Measurements from ENCODE around the gene LY6G5C. TPM values are rescaled to one million over a fixed set of nuclear protein-coding genes. Genes with fewer than 3 reads are reported as not detected.
A peak's percentile ranks its signal among the peaks of the same experiment; 100 is the strongest.

LY6G5C gene
- polyA plus RNA-seq, 4 donors, result 1.6 to 5.9 (median 2.6) TPM

- DNase-seq (ENCODE audit: low read depth in 4 of 4, low spot score in 3 of 4), result no peak
Measured at GRCh38 chr6:31691564-31692108, 10.8 kb upstream of the LY6G5C start.

DNA sequence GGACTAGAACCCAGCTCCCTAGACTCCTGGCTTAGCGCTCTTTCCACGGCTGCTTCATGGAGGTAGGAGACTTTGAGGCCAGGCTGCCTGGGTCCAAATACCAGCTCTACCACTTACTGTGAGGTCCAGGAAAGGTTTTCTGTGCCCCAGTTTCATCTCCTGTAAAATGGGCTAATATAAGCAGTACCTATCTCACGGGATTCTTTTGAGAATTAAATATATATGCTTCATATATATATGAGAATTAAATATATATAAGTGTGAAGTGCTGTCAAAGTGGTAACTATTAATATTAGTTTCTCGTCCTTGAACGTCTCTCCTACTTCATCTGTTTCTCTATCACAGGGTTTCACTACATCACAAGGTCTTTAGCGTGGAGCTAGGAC, 10.2 kb upstream of the LY6G5C start:
- no peak for DNase-seq (ENCODE audit: low read depth in 4 of 4, low spot score in 3 of 4)

DNA sequence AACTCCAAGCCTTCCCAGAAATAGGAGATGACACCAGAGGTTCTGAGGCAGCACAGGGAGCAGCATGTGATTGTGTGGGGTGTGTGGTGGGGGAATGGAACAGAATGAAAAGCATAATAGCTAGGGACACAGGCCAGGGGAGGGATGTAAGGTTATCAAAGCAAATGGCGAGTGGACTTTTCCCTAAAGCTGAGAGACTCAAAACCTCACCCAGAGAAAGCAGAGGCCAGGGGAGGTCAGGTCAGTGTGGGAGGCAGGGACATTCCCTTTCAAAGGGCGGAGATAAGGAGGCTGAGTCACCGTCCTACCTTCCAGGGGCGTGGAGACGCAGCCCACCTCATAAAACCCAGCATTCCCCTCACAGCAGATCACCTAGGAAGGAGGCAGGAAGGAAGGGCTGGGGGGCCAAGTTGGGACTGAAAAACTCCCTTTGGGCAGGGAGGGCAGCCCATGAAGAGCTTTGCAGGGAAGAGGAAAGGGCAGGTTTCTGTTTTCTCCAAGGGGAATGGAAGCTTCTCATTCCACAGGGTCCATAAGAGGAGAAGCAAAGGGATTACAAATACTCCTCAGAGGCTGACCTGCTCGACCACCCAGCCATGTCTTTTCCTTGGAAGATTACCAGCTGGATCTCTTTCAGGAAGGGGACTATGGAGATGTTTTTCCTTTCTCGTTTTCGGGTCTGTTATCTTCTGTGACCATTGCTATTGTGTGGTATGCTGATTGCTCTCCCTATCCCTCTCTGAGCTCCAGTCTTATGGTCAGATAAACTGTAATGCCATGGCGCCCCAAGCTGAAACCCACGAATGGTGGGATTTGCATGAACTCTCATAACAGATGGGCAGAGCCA, 9.6 kb upstream of the LY6G5C start:
- no peak for DNase-seq (ENCODE audit: low read depth in 4 of 4, low spot score in 3 of 4)

DNA sequence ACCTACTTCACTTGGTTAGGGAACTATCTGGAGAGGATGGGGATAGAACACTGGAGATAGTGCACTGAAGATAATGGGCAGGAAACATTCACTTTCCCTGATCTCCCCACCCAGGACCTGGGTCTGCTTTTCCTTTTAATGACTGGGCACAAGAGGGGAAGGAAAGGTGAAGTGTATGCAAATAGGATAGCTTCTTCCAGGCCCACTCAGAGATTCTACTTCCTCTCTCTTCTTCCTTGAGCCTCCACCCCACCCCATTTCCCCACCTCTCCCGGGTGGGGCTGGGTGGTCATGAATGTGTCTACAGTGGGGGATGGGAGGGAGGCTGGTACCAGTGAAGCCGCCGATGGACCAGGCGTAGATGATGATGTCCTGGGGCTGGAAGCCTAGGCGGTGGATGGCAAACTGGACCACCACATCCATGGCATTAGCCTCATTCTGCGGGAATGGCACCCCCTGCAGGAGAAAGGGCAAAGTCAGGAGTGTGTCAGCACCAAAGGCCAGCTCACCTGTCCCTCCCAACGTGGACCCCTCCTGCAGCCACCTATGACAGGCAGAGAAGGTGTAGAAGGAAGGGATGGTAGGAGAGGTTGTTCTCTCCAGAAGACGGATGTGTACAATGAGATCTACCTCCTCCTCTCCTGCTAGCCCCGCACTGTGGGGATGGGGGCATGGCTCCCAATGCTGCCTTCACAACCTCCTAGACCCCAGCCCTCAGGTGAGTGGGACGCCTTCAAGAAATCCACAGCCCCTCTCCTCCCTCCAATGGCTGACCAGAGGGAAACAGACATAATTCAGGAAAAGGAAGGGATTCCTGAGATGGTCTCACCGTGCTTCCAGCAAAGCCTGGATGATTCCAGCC, 8.6 kb upstream of the LY6G5C start:
- no peak for DNase-seq (ENCODE audit: low read depth in 4 of 4, low spot score in 3 of 4)

- DNase-seq (ENCODE audit: low read depth in 4 of 4, low spot score in 3 of 4), result no peak
Measured at GRCh38 chr6:31687860-31688693, 7.2 kb upstream of the LY6G5C start.

DNA sequence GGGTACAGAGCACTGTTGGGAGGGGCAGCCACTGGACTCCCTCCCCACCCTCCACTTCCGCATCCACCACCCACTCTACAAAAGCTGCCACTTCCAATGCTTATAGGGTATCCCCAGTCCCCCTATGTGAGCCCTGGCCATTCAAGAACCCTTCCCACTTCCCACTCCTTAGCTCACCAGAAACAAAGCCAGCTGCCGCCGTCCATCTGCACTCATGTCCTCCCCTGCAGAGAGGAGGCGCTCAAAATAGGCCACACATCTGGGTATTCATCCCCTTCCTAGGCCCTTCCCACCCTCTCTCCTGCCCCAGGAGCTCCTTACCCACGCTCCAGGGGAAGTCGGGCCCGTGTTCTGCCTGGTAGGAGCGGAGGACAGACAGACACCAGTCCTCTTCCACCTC, 6.5 kb upstream of the LY6G5C start:
- DNase-seq (ENCODE audit: low read depth in 4 of 4, low spot score in 3 of 4), result no peak

DNA sequence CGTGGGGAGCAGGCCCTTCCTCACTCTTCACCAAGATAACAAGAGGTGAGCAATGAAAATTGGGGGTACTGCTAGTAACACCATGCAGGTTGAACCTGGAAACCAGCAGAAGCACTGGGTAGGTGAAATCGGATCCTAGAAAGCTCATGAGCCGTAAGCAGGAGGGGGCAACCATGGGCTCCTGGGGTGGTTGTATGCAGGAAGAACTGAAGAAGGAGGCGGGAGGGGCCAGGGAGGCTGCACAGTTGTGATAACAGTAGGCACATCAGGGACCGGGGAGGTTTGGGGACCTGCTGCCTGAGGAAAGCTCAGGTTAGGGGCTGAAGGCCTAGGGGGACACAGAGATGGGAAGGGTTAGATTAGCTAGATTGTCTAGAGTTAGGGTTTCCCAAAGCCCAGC, 5.6 kb upstream of the LY6G5C start:
- DNase-seq (ENCODE audit: low read depth in 4 of 4, low spot score in 3 of 4), result no peak

DNA sequence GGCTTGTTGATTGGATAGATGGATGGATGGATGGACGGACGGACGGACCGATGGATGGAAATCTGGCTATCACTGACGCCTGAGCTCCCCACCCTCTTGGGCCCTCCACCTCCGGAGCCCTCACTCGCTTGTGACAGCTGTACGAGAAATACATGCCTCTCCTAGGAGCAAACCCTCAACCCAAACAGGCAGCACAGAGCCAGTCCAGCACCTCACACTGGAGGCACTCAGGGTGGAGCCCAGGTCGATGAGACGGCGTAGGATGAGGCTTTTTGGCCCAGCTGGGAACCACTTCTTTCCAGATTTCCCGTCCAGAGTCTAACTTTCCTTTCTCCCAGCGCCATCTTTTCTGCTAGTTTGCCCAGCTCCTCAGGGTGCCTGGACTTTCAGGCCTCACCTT, 2.7 kb upstream of the LY6G5C start:
- DNase-seq (ENCODE audit: low read depth in 4 of 4, low spot score in 3 of 4), result no peak

- DNase-seq (ENCODE audit: low read depth in 4 of 4, low spot score in 3 of 4), result no peak
Measured at GRCh38 chr6:31681135-31681671, 336 bp upstream of the LY6G5C start.

DNA sequence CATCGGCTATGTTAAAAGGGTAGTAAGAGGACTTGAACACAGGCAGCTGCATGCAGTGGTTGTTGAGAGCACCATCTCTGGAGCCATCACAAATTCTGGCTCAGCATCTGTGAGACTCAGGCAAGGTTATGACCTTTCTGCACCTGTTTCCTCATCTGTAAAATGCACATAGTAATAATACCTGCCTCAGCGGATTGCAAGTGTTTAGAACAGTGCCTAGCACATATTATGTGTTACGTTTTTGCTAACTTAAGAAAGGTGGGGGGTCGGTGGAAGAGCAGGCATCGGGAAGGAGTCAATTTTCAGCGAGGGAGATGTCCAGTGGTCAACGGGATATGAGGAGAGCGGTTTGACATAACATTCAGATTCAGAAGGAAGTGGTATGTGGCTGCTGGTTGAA, 2.9 kb downstream of the LY6G5C start:
- no peak for DNase-seq (ENCODE audit: low read depth in 4 of 4, low spot score in 3 of 4)

DNA sequence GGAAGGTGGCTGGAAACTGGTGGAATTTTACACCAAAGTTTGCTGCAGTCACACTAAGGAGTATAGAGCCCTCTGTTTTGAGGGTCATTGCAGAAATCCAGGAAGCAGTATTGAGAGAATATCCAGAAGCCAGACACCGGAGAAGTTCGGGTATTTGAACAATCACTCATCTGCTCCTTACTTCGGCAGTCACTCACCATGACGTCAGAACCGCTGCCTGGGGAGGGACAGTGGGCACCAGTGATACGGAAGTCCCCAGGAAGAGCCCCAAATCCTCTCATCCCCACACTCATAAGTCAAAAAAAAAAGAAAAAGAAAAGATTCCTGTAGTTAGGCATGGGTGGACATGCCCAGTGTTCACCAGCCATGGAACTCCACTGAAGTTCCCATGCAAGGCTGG, 4.0 kb downstream of the LY6G5C start:
- no peak for DNase-seq (ENCODE audit: low read depth in 4 of 4, low spot score in 3 of 4)

DNA sequence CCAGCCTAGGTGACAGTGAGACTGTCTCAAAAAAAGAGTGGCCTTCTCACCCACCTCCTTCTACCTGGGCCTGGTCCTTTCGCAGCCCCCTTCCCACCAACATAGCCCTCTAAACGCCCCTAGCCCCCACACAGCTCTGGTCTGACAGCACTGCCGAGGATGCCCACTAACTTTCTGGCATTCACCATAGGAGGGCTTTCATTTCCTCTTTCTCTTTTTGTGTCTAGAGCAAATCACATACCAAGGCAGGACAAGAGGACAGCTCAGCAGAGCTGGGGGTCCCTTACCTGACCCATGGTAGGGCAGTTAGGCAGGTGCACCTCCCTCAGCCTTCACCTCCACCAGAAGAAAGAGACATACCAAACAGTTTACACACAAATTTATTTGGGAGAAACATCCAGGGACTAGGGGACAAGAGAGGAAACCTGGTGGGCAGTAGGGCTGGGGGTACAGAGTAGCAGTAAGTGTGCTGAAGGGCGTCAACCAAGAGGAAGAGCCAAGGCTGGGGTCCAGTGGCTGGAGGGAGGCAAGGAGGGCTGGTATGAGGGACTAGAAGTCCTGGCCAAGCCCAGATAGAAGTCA, 4.5 kb downstream of the LY6G5C start:
- DNase-seq (ENCODE audit: low read depth in 4 of 4, low spot score in 3 of 4), result no peak

DNA sequence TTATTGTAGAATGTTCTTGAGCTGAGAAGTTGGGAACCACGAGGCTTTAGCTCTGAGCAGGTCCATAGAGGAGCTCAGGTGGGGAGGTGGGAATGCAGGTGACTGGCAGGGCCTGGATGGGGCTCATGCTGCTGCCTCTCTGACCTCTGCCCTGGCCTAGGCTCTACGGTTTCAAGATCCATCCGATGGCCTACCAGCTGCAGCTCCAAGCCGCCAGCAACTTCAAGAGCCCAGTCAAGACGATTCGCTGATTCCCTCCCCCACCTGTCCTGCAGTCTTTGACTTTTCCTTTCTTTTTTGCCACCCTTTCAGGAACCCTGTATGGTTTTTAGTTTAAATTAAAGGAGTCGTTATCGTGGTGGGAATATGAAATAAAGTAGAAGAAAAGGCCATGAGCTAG, 11.2 kb downstream of the LY6G5C start, which contains the start of gene LY6G5B:
LY6G5B (plus strand) TSS at position 301 of the 400 bp plus-strand sequence. CDS start 975 bp downstream, outside the sequence.
- DNase-seq (ENCODE audit: low read depth in 4 of 4, low spot score in 3 of 4), result no peak

DNA sequence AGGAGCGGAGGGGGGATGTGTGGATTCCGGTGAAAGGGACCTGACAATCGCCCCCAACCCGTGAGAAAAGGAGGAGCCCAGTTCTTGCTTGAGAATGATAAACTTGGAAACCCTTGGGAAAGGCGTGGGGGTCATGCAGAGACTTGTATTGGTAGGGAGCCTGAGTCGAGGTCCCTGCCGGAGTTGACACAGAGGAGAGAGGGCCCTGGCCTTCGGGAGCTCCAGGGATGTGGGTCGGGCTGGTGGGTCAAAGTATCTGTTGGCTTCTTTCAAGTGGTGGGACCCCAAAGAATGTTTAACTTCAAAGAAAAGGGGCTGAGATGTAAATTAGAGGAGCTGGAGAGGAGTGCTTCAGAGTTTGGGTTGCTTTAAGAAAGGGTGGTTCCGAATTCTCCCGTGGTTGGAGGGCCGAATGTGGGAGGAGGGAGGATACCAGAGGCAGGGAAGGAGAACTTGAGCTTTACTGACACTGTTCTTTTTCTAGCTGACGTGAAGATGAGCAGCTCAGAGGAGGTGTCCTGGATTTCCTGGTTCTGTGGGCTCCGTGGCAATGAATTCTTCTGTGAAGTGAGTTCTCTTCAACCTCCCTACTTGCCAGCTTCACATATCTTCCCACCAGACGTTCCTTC, 14.4 kb downstream of the LY6G5C start:
- DNase-seq (ENCODE audit: low read depth in 4 of 4, low spot score in 3 of 4), result no peak

DNA sequence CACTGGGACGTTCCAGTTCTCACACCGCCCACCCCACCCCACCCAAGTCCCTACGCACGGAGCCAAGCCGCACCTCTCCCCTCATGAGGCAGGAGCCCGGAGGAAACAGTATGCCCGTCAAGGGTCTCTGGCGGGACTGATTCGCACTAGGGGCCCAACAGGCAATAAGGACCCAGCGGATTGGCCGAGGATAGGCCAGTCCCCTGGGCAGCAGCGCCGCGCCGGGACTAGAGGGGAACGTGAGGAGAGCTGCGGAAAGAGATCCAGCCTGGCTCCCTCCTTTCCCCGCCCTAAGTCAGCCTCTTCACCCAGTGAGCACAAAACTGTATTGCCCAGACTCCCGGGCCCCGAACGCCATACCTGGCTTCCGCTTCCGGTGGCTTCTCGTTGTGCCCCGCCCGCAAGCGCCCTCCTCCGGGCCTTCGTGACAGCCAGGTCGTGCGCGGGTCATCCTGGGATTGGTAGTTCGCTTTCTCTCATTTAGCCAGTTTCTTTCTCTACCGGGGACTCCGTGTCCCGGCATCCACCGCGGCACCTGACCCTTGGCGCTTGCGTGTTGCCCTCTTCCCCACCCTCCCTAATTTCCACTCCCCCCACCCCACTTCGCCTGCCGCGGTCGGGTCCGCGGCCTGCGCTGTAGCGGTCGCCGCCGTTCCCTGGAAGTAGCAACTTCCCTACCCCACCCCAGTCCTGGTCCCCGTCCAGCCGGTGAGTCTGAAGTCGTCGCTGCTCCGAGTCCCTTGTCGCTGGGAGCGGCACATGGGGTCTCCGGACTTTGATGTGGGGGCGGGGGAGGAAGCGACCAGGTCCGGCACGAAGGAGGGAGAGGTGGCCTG, 15.1 kb downstream of the LY6G5C start, which contains the start of gene CSNK2B:
CSNK2B (plus strand) TSS at position 580 of the 836 bp plus-strand sequence. CDS start 752 bp downstream, outside the sequence.
- DNase-seq (ENCODE audit: low read depth in 4 of 4, low spot score in 3 of 4), result peak; percentile 91 to 95 (median 93)

GRCh38 chr6:31664790-31665500, 15.9 kb downstream of the LY6G5C start, which contains the start of gene GPANK1:
Gene GPANK1, minus strand, starts transcription at chr6:31664997. Its CDS starts 519 bp downstream, at chr6:31664478.
- peak; percentile 87 to 89 (median 88) for DNase-seq (ENCODE audit: low read depth in 4 of 4, low spot score in 3 of 4)

DNA sequence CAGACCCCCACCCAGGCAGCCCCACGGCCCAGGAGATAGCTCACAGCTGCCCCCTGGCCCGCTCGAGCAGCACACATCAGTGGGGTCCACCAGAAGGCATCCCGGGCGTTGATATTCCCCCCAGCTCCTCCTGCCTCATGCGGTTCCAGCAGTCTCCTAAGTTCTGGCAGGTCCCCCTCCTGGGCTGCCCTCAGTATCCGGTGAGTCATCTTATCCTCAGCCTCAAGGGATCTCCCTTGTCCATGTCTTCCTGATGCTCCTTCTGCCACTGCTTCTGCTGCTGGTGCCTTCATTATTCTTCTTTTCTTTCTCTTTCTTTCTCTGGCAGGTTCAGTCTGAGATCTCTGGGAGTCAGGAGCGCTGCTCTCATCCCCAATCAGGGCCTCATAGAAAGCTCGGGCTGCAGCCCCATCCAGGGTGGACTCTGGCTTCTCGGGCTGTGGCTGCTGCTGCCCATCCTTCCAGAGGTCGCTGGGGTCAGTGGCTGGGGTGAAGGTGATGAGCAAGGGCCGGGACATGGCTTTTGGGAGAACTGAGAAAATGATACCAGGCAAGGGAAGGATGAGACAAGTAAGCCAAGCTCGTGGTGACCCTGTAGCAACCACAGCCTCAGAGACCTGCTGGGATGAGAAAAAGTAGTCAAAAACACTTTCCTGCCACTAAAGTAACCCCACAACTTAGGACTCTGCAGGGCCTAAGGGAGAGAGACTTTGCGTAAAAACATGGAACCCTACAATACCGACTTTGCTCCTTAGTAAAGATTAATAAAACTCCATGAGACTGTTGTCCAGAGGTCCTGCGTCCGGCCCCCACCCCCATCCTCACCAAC, 16.7 kb downstream of the LY6G5C start:
- DNase-seq (ENCODE audit: low read depth in 4 of 4, low spot score in 3 of 4), result no peak

All from left renal pelvis (tissue), 4 donors.